Measurements from ENCODE around the gene CCDC24.

Gene CCDC24

DNA sequence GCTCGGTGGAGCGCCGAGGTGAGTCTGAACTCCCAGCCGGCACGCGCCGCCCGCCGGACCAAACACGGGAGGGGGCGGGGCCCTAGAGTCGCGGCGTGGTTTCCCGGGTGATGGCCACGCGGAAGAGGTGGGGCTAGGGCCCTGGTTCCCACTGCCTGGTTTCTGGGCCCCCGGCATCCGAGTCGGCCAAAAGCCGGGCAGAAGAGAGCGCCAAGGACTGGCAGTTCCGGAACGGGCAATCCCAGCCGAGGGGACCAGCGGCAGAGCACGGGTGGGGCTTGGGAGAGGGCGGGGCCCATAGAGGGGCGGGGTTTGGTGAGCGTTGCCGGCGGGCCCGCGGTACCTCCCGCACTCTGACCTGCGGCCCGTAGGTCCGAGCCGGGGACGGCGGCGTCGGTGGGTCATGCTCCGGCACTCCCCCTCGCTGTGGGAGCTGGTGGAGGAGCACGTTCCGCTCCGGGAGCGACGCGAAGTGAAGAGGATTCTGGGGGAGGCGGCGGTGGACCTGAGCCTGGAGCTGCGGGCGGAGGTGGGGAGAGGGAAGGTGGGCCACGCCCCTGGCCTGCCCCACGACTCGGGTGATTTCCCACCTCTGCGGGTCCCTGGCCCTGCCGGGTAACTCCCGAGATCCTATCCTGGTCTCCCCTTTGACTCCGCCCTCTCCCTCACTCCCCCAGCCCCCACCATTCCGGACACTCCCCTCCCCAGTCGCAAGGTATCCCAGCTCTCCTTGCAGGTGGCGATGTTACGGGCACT lies at the start of gene CCDC24:
TSS of gene CCDC24 (plus strand) at position 124 of the 756 bp plus-strand sequence. CDS start at position 404, 280 bp downstream.
- FAIRE-seq, result no peak

DNA sequence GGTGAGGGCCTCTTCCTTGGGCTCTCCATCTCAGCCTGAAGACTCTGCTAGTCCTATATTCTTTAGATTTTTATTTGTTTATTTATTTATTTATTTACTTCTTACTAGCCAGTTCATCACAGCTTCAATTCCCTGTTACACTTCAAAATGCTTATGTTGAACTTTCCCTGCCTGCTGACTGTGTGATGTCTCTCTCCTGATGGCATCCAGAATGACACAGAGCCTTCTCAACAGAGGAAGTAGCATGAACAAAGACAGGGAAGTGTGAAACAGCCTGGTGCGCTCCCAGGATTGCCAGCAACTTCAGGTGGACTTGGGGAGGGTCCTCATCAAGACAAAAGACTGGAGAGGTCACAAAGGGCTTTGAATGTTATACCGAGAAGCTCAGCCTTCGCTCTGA lies 49.0 kb upstream of the CCDC24 start:
- FAIRE-seq, result no peak

DNA sequence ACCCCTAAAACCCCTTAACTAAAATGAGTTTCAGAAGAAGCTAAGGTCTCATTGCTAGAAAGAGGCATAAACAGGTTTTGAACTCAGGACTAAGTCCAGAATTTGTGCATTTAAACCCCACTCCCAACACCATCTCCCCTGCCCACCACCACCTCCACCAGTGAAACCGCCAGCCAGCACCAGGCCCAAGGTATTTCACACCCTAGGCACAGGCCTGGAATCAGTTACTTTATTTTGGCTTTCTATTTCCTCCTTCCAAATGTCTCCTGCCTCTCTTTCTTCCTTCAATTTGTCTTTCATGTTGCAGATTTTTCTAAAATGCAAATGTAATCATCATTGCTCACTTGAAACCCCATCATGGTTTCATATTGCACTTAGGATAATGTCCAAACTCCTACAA lies 46.5 kb upstream of the CCDC24 start:
- no peak for FAIRE-seq

DNA sequence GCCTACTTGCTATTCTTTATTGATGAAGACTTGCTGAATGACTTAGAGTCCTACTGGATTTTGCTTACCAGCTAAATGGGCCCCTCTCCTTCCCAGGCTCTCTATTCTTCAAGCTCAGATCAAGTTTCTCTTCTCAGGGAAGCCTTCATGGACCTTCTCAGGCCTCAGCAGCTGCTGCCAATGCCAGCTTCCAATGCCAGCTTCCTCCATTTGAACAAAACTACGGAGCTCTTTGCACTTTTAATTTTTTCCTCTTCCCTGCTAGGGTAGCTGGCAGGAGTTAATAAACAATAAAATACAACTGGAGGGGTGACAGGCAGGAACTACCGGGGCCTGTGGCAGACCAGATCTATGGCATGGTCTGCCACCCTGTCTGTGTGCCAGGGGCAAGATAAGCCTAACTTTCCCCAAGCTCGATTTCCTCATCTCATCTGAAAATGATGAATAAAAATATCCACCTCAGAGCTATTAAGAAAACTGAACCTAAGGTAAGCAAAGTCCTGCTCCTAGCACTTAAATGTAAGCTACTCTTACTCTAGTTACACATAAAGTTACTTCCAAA lies 45.6 kb upstream of the CCDC24 start:
- FAIRE-seq, result no peak

GRCh38 chr1:43946236-43947060 lies 45.0 kb upstream of the CCDC24 start, which contains the start of gene IPO13:
IPO13 (plus strand) TSS chr1:43946950; CDS start chr1:43947601, 651 bp downstream.
- FAIRE-seq, result no peak

DNA sequence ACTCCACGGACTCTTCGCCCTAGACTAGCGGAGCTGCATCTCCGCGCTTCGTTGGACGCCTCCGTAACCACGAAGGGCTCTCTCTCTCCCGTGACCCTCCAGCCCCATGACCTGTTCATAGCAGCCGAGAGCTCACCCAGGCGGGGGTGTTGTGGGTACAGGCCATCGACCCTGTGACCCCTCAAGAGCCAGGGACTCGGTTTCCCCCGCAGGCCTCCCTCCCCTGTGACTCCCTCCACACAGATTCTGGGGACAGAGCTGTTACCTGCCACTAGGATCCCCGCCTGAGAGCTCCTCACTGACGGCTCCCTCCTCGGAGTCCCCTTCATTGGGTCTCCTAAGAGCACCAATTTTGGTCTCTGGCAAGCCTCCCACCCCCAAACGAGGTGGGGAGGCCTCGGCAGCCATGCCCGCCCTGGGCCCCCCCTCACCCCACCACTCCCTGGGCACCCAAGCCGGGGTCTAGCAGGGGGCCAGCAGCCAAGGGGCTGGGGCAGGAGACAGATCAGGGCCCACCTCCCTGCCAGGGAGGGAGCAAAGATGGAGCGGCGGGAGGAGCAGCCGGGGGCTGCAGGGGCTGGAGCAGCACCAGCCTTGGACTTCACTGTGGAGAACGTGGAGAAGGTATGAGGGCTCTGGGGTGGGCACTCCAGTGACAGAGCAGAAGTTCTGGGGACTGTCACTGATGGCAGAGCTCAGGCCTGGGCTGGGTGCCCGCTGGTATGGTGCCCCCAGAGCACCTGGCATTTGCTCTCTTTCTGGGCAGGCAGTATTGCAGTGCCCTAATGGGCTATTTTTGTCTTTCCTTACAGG lies 44.1 kb upstream of the CCDC24 start:
- no peak for FAIRE-seq

DNA sequence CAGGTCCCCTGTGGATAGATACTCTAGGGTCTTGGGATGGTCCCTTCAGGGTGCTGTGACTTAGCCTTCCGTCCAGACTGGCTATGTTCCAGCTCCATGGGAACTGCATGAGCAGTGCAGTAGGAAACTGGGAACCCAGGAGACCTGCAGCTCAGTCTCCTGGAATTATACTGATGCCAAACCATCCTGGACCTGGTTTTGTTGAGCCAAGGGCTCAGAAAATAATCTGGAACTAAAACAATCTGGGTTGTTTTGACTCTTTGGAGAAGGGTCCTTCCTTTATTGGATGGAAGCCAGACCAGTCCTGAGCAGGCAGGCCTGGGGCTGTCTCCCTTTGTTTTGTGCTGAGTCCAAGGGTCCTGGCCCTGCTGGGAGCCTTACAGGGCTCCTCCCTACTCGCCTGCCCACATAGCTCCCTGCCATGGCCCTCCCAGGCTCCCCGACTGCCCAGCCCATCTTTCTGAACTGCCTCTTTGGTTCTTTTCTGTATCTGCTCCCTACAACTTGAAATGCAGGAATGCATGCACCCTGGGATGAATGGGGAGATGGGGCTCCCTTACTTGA lies 43.4 kb upstream of the CCDC24 start:
- FAIRE-seq, result no peak

DNA sequence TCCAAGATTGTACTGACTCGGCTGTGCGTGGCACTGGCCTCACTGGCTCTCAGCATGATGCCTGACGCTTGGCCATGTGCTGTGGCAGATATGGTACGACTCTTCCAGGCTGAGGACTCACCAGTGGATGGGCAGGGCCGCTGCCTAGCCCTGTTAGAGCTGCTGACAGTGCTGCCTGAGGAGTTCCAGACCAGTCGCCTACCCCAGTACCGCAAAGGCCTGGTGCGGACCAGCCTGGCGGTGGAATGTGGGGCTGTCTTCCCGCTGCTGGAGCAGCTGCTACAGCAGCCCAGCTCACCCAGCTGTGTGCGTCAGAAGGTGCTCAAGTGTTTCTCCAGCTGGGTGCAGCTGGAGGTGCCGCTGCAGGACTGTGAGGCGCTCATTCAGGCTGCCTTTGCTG lies 41.7 kb upstream of the CCDC24 start:
- FAIRE-seq, result no peak

DNA sequence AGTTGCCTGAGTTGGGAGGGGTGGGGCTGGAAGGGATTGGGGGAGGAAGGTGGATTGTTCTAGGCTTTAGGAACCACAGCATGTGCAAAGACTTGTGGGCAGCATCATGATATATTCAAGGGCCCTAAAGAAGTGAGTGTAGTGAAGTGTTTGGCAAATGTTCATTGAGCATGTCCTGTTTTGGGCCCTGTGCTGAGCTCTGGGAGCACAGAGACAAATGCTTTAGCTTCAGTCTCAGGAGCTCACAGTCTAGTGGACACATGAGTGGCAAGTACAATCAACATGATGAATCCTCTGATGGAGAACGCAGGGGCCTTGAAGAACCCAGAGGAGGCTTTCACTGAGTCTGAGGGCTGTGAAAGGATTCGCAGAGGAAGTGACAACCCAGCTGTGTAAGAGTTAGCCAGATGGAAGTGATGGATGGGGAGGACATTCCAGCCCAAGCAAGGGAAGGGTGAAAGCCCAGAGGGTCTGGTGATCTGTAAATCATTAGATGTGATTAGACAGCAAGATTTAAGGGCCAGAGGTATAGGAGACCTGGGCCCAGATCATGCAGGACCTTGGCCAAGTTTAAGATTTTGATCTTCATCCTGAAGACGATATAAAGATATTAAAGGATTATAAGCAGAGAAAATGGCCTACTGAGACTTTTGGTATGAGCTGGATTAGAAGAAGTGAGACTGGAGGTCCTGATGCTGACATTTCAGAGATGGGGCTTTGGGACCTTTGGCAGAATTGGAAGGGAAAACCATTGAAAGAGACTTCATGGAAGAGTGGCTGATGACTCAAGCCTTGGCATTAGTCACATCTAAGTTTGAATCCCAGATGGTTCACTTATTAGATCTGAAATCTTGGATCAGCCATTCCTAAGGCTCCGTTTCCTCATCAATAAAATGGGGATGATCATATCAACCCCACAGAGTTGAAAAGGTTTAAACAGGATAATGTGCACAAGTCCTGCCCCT lies 40.1 kb upstream of the CCDC24 start:
- FAIRE-seq, result no peak

DNA sequence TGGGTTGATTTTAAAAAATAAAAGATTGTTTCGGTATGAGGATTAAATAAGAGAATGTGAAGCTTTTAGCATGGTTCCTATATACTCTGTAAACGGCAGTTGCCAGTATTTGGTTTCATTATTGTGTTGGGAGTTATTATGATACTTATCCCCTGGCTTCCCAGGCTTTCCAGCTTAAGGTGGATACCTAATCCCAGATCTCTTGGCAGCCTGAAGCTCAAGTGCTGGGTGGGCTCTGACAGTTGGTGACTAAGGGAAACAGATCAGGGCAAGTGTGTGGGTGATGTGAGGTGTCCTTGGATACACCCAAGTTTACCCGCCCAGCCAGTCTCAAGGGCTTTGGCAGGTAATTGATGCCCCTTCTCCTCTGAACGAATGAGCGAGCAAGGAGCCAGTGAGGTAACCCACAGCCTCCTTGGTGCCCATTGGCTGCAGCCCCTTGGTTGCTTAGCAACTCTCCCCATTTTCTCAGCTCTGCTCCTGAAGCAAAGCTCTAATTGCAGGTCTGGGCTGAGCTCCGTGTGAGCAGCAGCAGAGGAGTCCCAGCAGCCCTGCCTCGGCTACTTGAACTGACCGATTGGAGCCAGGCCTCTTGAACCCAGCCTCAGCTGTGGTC lies 38.6 kb upstream of the CCDC24 start:
- FAIRE-seq, result no peak

DNA sequence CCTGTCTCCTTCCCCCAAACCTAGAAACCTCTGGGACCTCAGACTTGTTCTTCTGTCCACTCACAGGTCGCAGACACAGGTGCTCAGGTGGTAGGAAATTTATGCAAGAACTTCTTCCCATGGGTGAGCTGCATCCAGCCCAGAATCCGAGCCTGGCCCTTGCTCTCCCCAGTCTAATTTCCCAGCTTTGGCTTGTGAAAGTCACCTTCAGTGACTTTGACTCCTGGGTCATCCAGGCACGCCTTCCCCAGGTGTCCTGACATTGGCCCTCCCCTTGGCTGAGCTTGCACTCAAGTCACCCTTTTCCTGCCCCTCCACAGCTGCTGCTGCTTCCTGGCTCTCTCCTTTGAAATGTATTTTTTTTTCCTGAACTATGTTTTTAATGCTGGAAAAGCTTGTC lies 38.0 kb upstream of the CCDC24 start:
- FAIRE-seq, result no peak

GRCh38 chr1:43954036-43954435 lies 37.4 kb upstream of the CCDC24 start:
- FAIRE-seq, result no peak

DNA sequence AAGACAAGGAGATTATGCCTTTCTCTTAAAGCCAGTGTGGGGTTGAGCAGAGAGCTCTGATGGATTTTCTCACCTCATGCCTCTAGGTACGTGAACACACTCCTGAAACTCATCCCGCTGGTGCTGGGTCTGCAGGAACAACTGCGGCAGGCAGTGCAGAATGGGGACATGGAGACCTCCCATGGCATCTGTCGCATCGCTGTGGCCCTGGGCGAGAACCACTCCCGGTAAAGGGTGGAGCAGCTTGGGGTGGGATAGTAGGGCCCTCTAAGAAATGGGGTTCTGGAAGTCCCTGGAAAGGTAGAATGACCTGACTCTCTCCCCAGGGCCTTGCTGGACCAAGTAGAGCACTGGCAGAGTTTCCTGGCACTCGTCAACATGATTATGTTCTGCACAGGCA lies 35.2 kb upstream of the CCDC24 start:
- no peak for FAIRE-seq

DNA sequence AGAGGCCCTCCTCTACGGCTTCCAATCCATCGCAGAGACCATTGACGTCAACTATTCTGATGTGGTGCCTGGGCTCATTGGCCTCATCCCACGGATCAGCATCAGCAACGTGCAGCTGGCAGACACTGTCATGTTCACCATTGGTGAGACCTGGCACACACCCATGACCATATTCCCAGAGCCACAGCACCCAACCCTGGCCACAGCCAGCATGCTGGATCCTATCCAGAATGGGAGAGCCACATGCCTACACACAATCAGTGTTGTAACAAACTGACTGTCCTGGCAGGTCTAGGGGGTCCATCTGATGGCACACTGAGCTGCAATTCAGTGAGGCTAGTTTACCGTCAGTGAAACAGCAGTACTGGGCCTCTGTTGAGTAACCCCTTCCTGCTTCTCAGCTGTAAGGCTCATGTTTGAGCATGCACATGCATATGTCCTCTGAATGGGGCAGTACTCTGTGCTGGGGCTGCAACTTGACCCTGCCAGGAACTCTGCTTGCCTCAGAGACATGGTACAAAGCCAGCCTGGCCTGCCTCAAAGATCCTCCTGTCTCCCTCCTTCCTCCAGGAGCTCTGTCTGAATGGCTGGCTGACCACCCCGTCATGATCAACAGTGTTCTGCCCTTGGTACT lies 33.9 kb upstream of the CCDC24 start:
- FAIRE-seq, result no peak

GRCh38 chr1:43958351-43959255 lies 32.8 kb upstream of the CCDC24 start:
- no peak for FAIRE-seq

DNA sequence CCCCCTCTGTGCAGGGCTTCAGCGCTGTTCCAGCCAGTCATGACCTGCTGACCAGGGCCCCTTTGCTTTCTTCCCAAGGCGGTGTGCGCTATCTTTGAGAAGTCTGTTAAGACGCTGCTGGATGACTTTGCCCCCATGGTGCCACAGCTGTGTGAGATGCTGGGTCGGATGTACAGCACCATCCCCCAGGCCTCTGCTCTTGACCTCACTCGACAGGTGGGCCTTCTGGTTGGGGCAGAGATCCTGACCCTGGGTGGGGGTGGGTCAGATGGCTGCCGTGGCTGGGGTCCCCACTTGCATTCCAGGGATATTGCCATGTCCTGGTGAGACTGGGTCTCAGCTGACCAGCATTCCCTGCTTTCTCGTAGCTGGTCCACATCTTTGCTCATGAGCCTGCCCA lies 30.6 kb upstream of the CCDC24 start:
- FAIRE-seq, result no peak

DNA sequence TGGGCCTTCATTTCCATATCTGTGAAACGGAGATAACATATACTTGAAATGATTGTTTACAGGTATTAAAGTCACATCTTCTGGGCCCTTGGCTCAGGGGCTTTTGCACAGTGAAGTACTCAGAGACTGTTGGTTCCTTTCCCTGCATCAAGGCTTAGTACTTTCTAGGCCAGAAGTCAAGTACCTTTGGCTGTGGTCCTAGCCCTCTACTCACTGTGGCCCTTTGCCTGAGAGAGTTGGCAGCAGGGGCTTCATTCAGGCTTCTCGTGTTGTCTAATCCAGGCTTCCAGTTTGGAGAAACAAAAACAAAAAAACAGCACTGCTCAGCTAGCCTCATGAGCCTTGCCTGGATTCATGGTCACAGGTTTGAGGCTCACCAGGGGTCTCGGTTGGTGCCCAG lies 29.7 kb upstream of the CCDC24 start:
- FAIRE-seq, result no peak

DNA sequence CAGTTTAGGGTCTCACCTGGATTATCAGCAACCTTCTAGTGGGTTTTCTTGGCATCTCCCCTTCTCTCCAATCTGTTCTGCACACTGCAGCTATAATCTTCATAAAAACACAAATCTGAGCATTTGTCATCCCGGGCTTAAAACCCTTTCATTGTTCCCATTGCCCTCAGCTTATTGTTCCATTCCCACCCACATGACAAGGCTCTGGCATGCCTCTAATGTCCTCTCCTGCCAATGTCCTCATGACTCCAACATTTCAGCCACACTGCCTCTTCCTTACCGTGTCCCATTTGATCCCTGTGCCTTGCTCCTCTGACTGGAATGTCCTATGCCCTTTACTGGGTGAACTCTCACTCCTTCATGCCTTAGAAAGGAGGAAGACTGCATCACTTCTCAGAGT lies 29.1 kb upstream of the CCDC24 start:
- no peak for FAIRE-seq

DNA sequence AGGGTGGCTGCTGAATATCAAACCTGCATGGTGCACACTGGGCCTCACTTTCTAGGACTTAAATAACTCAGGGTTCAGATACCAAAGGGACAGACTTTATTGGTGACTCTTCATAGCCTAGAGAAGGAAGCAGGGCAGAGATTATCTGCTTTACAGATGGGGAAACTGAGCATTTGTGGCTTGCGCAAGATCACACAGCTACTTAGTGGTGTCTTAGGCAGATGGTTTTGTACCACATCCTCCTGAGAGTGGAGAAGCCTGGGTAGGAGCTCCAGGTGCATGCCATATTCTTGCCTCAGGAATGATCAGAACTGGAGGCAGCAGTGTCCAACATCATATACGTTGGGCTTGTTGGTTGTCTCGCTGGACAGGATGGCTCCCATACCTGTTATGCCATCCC lies 28.4 kb upstream of the CCDC24 start:
- no peak for FAIRE-seq

All from TTC549 (cell line).